ENCODE measurements around the gene RAD51B.
A peak's percentile ranks its signal among the peaks of the same experiment; 100 is the strongest.

RAD51B gene

DNA sequence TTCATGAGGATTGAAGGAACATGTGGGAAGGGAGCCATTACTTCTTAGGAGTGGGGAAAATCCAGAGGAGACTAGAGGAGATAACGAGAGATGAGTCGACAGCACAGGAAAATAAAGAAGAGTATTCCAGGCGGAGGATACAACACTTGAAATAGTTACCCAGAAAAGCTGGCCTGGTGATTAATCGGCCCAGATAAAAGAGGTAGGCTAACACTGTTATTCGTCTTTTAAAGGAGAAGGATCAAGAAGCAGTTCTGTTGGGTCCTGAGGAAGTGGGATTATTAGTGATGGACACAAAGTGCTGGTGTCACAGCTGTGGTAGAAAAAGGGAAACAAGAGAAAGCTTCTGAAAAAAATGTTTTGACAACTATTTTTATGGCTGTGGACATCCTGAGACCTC is 548.0 kb downstream of the RAD51B start:
- Histone ChIP-seq H3K27me3 (replicated peaks) (no peaks in the 10 kb centered on the region), H3K36me3 (replicated peaks) (no peaks in the 10 kb centered on the region), H3K27ac (no peak overlapping the region), H3K4me3 (ENCODE audit: low read depth, low read length) (no peak overlapping the region)
- TF ChIP-seq, protein P1, sequence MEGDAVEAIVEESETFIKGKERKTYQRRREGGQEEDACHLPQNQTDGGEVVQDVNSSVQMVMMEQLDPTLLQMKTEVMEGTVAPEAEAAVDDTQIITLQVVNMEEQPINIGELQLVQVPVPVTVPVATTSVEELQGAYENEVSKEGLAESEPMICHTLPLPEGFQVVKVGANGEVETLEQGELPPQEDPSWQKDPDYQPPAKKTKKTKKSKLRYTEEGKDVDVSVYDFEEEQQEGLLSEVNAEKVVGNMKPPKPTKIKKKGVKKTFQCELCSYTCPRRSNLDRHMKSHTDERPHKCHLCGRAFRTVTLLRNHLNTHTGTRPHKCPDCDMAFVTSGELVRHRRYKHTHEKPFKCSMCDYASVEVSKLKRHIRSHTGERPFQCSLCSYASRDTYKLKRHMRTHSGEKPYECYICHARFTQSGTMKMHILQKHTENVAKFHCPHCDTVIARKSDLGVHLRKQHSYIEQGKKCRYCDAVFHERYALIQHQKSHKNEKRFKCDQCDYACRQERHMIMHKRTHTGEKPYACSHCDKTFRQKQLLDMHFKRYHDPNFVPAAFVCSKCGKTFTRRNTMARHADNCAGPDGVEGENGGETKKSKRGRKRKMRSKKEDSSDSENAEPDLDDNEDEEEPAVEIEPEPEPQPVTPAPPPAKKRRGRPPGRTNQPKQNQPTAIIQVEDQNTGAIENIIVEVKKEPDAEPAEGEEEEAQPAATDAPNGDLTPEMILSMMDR (IDR thresholded peaks at IDR 0.05; ENCODE audit: low read depth, low read length, missing control alignments) = no peak
- in situ Hi-C loops (cut with HindIII; ENCODE audit: low pct_ligation_motif_present, low sequenced_read_pairs) = no loop called here
- peak; percentile 50 for DNase-seq

DNA sequence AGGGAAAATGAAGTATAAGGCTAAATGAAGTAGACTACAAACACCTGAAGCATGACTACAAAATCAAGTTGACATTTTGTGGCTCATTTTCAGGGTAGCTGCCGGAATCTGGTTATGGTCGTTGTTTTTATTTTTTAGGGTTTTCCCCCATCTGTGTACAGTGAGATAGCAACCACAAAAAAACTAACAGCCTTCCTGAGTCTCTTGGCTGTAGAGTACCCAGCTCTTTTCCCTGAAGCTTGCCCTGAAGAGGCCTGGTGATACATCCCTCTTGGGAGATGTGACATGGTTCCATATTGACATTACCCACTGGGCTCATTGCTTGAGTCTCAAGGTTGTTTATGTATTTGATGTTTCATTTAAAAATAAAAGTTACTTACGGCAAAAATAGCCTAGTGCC is 549.3 kb downstream of the RAD51B start:
- H3K36me3 ChIP-seq (replicated peaks) = no peaks in the 10 kb centered on the region
- DNase-seq = no peak

DNA sequence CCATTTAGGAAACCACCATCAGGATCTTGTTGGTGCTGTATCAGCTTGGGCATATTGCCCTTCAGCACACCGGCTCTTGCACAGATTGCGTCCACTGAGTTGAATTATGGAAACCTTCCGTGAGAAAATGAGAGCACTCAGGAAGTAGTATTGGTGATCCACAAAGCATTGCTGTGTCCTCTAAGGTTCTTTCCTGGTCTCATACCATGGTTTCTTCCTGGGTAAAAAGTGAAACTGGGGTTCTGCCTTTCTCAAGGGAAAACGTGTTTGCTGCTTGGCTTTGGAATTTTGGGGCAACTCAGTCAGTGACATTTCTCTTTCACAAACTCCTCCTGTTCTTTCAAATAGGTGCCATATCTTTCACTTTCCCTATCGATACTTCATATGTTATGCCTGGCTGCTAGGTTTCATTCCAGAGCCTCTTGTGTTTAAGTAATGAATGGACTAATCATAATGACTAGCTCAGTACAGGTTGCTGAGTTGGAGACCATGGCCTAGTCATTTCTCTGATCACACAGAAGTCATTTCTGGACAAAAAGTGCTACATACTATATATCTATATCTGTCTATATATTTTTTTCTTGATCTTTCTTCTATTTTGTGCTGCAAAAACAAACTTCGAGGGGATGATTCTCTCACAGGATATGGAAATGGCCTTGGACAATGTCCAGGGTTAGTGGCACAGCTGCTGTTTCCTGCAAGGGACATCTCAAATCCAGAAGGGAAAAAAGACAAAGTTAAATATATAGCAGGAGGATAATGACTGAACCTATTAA is 549.9 kb downstream of the RAD51B start:
- in situ Hi-C loops (cut with HindIII; ENCODE audit: low pct_ligation_motif_present, low sequenced_read_pairs) = no loop called here
- no peaks in the 10 kb centered on the region for H3K27me3 ChIP-seq (replicated peaks)
- no peaks in the 10 kb centered on the region for H3K36me3 ChIP-seq (replicated peaks)
- H3K27ac ChIP-seq = no peak overlapping the region
- no peak overlapping the region for H3K4me3 ChIP-seq (ENCODE audit: low read depth, low read length)
- TF ChIP-seq, protein P1 (IDR thresholded peaks at IDR 0.05; ENCODE audit: low read depth, low read length, missing control alignments) = no peak
- DNase-seq = no peak

More for the DNA sequence above, 549.3 kb downstream of the RAD51B start:
- H3K4me3 ChIP-seq (ENCODE audit: low read depth, low read length) = no peak overlapping the region
- H3K27ac ChIP-seq = no peak overlapping the region
- in situ Hi-C loops (cut with HindIII; ENCODE audit: low pct_ligation_motif_present, low sequenced_read_pairs) = no loop called here
- H3K27me3 ChIP-seq (replicated peaks) = no peaks in the 10 kb centered on the region
- TF ChIP-seq, protein P1 (IDR thresholded peaks at IDR 0.05; ENCODE audit: low read depth, low read length, missing control alignments) = no peak

DNA sequence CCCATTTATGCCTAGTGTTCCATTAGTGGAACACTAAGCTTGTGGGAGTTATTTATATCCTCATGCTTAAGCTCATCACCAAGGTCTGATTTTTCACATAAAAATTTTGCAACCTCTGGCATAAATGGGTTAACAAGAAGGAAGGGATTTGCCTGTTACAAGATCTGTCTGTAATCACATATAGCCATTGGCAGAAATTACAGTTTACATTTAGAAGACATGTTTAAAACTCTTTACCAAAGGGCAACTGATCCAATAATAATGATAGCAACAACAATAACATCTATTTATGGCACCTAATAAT is 550.4 kb downstream of the RAD51B start:
- TF ChIP-seq, protein P1 (IDR thresholded peaks at IDR 0.05; ENCODE audit: low read depth, low read length, missing control alignments) = no peak
- in situ Hi-C loops (cut with HindIII; ENCODE audit: low pct_ligation_motif_present, low sequenced_read_pairs) = no loop called here
- no peak for DNase-seq
- H3K27me3 ChIP-seq (replicated peaks) = no peaks in the 10 kb centered on the region
- no peak overlapping the region for H3K27ac ChIP-seq
- H3K36me3 ChIP-seq (replicated peaks) = no peaks in the 10 kb centered on the region
- no peak overlapping the region for H3K4me3 ChIP-seq (ENCODE audit: low read depth, low read length)

DNA sequence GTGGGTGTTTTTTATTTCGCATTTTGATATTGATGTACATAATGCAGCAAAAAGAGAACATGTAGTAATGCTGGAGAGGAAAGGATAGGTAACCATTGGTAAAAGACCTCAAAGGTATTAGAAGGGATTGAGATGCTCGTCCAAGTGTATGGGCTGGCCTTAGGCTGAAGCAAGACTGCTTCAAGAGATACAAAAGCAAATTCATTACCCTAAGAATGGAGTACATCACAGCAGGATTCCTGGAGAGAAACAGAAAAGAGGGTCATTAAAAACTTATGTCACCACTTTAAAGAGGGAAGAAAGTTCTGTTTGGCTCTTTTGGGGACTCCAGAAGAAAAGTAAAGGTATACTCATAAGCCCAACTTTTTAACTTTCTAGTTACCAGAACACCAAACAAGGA is 552.8 kb downstream of the RAD51B start:
- Histone ChIP-seq H3K36me3 (replicated peaks) (no peaks in the 10 kb centered on the region), H3K27ac (no peak overlapping the region), H3K27me3 (replicated peaks) (no peaks in the 10 kb centered on the region), H3K4me3 (ENCODE audit: low read depth, low read length) (no peak overlapping the region)
- no peak for DNase-seq
- TF ChIP-seq, protein P1 (IDR thresholded peaks at IDR 0.05; ENCODE audit: low read depth, low read length, missing control alignments) = no peak
- in situ Hi-C loops (cut with HindIII; ENCODE audit: low pct_ligation_motif_present, low sequenced_read_pairs) = no loop called here

DNA sequence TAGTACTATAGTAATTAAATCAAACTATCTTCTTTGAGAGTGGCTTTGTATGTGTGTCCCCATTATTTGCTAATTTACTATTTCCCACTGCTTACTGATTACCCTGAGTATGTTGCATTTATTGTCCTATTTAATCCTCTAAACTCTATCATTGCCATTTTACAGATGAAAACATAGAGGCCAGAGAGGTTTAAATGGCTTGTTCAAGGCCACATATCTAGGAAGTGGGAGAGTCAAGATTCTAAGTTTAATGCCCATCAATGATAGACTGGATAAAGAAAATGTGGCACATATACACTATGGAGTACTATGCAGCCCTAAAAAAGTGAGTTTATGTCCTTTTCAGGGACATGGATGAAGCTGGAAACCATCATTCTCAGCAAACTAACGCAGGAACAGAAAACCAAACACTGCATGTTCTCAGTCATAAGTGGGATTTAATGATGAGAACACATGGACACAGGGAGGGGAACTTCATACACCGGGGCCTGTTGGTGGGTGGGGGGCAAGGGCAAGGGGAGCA is 553.6 kb downstream of the RAD51B start:
- Histone ChIP-seq H3K27me3 (replicated peaks) (no peaks in the 10 kb centered on the region), H3K36me3 (replicated peaks) (no peaks in the 10 kb centered on the region), H3K4me3 (ENCODE audit: low read depth, low read length) (no peak overlapping the region), H3K27ac (no peak overlapping the region)
- no peak for DNase-seq
- TF ChIP-seq, protein P1 (IDR thresholded peaks at IDR 0.05; ENCODE audit: low read depth, low read length, missing control alignments) = no peak
- in situ Hi-C loops (cut with HindIII; ENCODE audit: low pct_ligation_motif_present, low sequenced_read_pairs) = no loop called here
